Panc1 (cell line): ENCODE results near the gene OPHN1. TPM values are rescaled to one million over a fixed set of nuclear protein-coding genes. Genes with fewer than 3 reads are reported as not detected.

Source experiments
- ATAC-seq: fragments of 200-7000 bp; cut with Tn5 transposase; 2 replicates; pipeline ENCODE4 v1.9.1; 2020; ENCODE audit warnings: mild to moderate bottlenecking, moderate library complexity
- BruUV-seq: library from RNA; stranded (reverse); fragments of 400-500 nt; replicated peaks from 2 replicates; lab custom pipeline; 2021; lab: Mats Ljungman, UMichigan
- CTCF ChIA-PET: fragments of 300-600 bp; sonication (Branson Sonifier 250); formaldehyde crosslinking; loops from one replicate; lab custom pipeline; 2022; ENCODE audit warnings: antibody characterized with exemption; lab: Charles Lee
- POLR2A ChIA-PET: fragments of 300-600 bp; sonication (Branson Sonifier 250); formaldehyde crosslinking; loops from one replicate; lab custom pipeline; 2022; ENCODE audit warnings: antibody characterized with exemption; lab: Charles Lee
- DNase-seq: peaks from one replicate; pipeline ENCODE4 v3.0.0-alpha.2; 2010; ENCODE audit warnings: low read depth, low spot score
- H3K27ac ChIP-seq: 2 replicates; pipeline ENCODE4 v1.5.1; 2011; ENCODE audit warnings: mild to moderate bottlenecking, low read length, inconsistent platforms
- H3K27me3 ChIP-seq: fragments of 200-500 bp; sonication (Bioruptor generic); 2 replicates; pipeline ENCODE4 v1.6.0; 2014; ENCODE audit warnings: low read length, inconsistent platforms; ENCODE audit not compliant: control insufficient read depth, insufficient read depth
- H3K36me3 ChIP-seq: fragments of 200-500 bp; sonication (Bioruptor generic); 2 replicates; pipeline ENCODE4 v1.5.1; 2014; ENCODE audit warnings: inconsistent platforms, mild to moderate bottlenecking, low read length, moderate library complexity; ENCODE audit not compliant: control insufficient read depth, insufficient read depth
- H3K4me1 ChIP-seq: 2 replicates; pipeline ENCODE4 v1.5.1; 2011; ENCODE audit warnings: inconsistent platforms, mild to moderate bottlenecking, low read length, moderate library complexity; ENCODE audit not compliant: control insufficient read depth, insufficient read depth
- H3K4me3 ChIP-seq, 2 experiments: 2 replicates each; pipeline ENCODE4 v1.5.1; 2011 to 2012; ENCODE audit warnings: low read depth in 2 of 2, low read length in 2 of 2, mild to moderate bottlenecking in 2 of 2, inconsistent platforms in 1 of 2, moderate library complexity in 1 of 2
- H3K9me3 ChIP-seq: fragments of 200-500 bp; sonication (Bioruptor generic); 2 replicates; pipeline ENCODE4 v1.5.1; 2014; ENCODE audit warnings: low read depth, mild to moderate bottlenecking, inconsistent platforms, low read length, moderate library complexity; ENCODE audit not compliant: control insufficient read depth, insufficient read depth
- POLR2AphosphoS5 ChIP-seq: IDR thresholded peaks from 2 replicates; pipeline ENCODE4 v1.6.1; 2012; ENCODE audit warnings: mild to moderate bottlenecking, low read depth, low read length, moderate library complexity
- SIN3A ChIP-seq: IDR thresholded peaks from 2 replicates; pipeline ENCODE4 v1.6.1; 2012; ENCODE audit warnings: low read depth, mild to moderate bottlenecking, low read length, moderate library complexity, borderline replicate concordance; ENCODE audit not compliant: insufficient read depth
- TCF7L2 ChIP-seq: IDR thresholded peaks from 2 replicates; pipeline ENCODE4 v1.6.1; 2011; ENCODE audit warnings: mild to moderate bottlenecking, low read depth, low read length, inconsistent platforms
- in situ Hi-C: cut with HindIII; loops from 2 replicates; pipeline ENCODE4 v1.10.0; 2016; ENCODE audit warnings: low sequenced_read_pairs, low pct_unique_long_range_greater_than_20kb
- intact Hi-C: fragments of 100-400 bp; cut with micrococcal nuclease; formaldehyde crosslinking; loops from one replicate; pipeline ENCODE4 v1.10.0; 2022; ENCODE audit not compliant: unreplicated experiment
- total RNA-seq: library from RNA; stranded (reverse); gene quantifications from one replicate; pipeline ENCODE4 v1.2.1, GENCODE V29; 2021; ENCODE audit not compliant: unreplicated experiment
- TF ChIP-seq, protein P1 (sequence below): fragments of 450-650 bp; IDR thresholded peaks from 2 replicates; pipeline ENCODE4 v1.5.1; 2017; ENCODE audit warnings: mild to moderate bottlenecking
- TF ChIP-seq, protein P2 (sequence below), 2 experiments: IDR thresholded peaks; 2 replicates each; pipeline ENCODE4 v1.6.1; 2011 to 2012; ENCODE audit warnings: low read depth in 2 of 2, control low read depth in 1 of 2, low read length in 1 of 2, mild to moderate bottlenecking in 1 of 2, moderate library complexity in 1 of 2; ENCODE audit not compliant: insufficient read depth in 1 of 2

OPHN1 gene
- total RNA-seq, 1 experiment from 2014 or later = 8.8 TPM

DNA sequence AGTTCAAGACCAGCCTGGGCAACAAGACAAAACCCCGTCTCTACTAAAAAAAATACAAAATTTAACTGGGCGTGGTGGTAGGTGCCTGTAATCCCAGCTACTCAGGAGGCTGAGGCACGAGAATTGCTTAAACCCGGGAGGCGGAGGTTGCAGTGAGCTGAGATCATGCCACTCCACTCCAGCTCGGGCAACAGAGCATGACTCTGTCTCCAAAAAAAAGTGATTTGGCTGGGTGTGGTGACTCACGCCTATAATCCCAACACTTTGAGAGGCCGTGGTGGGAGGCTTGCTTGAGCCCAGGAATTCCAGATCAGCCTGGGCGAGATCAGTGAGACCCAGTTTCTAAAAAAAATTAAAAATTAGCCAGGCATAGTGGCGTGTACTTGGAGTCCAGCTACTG lies 4.1 kb downstream of the OPHN1 start:
- TF ChIP-seq POLR2AphosphoS5 = no peak
- TF ChIP-seq, protein P1, sequence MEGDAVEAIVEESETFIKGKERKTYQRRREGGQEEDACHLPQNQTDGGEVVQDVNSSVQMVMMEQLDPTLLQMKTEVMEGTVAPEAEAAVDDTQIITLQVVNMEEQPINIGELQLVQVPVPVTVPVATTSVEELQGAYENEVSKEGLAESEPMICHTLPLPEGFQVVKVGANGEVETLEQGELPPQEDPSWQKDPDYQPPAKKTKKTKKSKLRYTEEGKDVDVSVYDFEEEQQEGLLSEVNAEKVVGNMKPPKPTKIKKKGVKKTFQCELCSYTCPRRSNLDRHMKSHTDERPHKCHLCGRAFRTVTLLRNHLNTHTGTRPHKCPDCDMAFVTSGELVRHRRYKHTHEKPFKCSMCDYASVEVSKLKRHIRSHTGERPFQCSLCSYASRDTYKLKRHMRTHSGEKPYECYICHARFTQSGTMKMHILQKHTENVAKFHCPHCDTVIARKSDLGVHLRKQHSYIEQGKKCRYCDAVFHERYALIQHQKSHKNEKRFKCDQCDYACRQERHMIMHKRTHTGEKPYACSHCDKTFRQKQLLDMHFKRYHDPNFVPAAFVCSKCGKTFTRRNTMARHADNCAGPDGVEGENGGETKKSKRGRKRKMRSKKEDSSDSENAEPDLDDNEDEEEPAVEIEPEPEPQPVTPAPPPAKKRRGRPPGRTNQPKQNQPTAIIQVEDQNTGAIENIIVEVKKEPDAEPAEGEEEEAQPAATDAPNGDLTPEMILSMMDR = no peak
- no peak for TF ChIP-seq SIN3A
- TF ChIP-seq TCF7L2 = no peak
- TF ChIP-seq, protein P2, sequence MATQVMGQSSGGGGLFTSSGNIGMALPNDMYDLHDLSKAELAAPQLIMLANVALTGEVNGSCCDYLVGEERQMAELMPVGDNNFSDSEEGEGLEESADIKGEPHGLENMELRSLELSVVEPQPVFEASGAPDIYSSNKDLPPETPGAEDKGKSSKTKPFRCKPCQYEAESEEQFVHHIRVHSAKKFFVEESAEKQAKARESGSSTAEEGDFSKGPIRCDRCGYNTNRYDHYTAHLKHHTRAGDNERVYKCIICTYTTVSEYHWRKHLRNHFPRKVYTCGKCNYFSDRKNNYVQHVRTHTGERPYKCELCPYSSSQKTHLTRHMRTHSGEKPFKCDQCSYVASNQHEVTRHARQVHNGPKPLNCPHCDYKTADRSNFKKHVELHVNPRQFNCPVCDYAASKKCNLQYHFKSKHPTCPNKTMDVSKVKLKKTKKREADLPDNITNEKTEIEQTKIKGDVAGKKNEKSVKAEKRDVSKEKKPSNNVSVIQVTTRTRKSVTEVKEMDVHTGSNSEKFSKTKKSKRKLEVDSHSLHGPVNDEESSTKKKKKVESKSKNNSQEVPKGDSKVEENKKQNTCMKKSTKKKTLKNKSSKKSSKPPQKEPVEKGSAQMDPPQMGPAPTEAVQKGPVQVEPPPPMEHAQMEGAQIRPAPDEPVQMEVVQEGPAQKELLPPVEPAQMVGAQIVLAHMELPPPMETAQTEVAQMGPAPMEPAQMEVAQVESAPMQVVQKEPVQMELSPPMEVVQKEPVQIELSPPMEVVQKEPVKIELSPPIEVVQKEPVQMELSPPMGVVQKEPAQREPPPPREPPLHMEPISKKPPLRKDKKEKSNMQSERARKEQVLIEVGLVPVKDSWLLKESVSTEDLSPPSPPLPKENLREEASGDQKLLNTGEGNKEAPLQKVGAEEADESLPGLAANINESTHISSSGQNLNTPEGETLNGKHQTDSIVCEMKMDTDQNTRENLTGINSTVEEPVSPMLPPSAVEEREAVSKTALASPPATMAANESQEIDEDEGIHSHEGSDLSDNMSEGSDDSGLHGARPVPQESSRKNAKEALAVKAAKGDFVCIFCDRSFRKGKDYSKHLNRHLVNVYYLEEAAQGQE (IDR thresholded peaks at IDR 0.05; ENCODE audit: insufficient read depth in 1 of 2, low read depth in 2 of 2, low read length in 1 of 2) = no peak
- no peak overlapping the region for H3K27ac ChIP-seq
- in situ Hi-C loops = no loop called here
- DNase-seq (no peak), ATAC-seq (no peak)
- H3K9me3 ChIP-seq = no peaks in the 10 kb centered on the region
- no peaks in the 10 kb centered on the region; the same call in 1 of the 2 replicates for H3K36me3 ChIP-seq
- intact Hi-C loops = no loop called here
- no peaks in the 10 kb centered on the region for H3K27me3 ChIP-seq
- H3K4me3 ChIP-seq = no peak overlapping the region
- ChIA-PET POLR2A (no interaction called here), CTCF (no interaction called here)
- no TSS peak for BruUV-seq
- H3K4me1 ChIP-seq = peaks cover 20% of the 10 kb centered on the region

DNA sequence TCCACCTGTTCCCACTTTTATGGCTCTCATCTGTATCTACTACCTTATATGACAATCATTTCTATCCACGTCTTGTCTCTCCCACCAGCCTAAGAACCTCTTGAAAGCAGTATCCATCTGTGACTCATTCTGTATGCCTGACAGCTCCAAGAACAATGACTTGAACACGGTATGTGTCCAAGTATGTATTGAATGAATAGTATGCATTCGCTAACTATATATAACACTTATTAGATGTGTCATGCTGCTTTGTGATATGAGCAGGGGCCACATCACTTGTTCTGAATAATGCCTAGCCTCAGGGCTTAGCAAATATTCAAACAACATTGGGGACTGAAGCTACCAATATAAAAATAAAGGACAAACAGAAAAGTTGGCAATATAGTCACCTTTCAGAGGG lies 4.9 kb downstream of the OPHN1 start:
- no peaks in the 10 kb centered on the region for H3K27me3 ChIP-seq
- in situ Hi-C loops = no loop called here
- intact Hi-C loops = no loop called here
- peaks cover 18% of the 10 kb centered on the region for H3K4me1 ChIP-seq
- no TSS peak for BruUV-seq
- TF ChIP-seq TCF7L2 = no peak
- no peak for TF ChIP-seq POLR2AphosphoS5
- TF ChIP-seq, protein P2 (IDR thresholded peaks at IDR 0.05; ENCODE audit: insufficient read depth in 1 of 2, low read depth in 2 of 2, low read length in 1 of 2) = no peak
- no peak for TF ChIP-seq SIN3A
- TF ChIP-seq, protein P1 = no peak
- no peak overlapping the region for H3K4me3 ChIP-seq
- peak; percentile 69 for ATAC-seq
- DNase-seq = no peak
- H3K27ac ChIP-seq = peak overlapping the region; percentile 48; the same call in 1 of the 2 replicates
- no peaks in the 10 kb centered on the region; the same call in 1 of the 2 replicates for H3K36me3 ChIP-seq
- POLR2A ChIA-PET = no interaction called here
- CTCF ChIA-PET = no interaction called here
- no peaks in the 10 kb centered on the region for H3K9me3 ChIP-seq
